ENCODE measurements around the gene ECT2. TPM values are rescaled to one million over a fixed set of nuclear protein-coding genes. Genes with fewer than 3 reads are reported as not detected.
"Not testable (repeated sequence)": the region's sequence is repeated elsewhere in the genome, so short reads cannot be mapped to it uniquely, and the experiment has no call there.

Gene ECT2
- total RNA-seq, 1 experiment from 2014 or later, result 98.5 TPM

- CTCF ChIA-PET, result no interaction called here
- Histone ChIP-seq H3K27ac (ENCODE audit: low read depth, low read length, poor library complexity, severe bottlenecking) (peak overlapping the region; percentile 90), H3K4me1 (ENCODE audit: insufficient read depth, low read length, poor library complexity, severe bottlenecking) (peaks cover 13% of the 10 kb centered on the region), H3K9me3 (ENCODE audit: low read depth, low read length, poor library complexity, severe bottlenecking) (no peaks in the 10 kb centered on the region), H3K36me3 (ENCODE audit: insufficient read depth, low read length, poor library complexity, severe bottlenecking) (peaks cover 40% of the 10 kb centered on the region), H3K27me3 (replicated peaks; ENCODE audit: insufficient read depth, low read depth, low read length, poor library complexity) (no peaks in the 10 kb centered on the region), H3K4me3 (ENCODE audit: low read depth, low read length, poor library complexity, severe bottlenecking) (peak overlapping the region; percentile 79)
- peak; percentile 21 for DNase-seq (ENCODE audit: low spot score)
- intact Hi-C loops (cut with micrococcal nuclease; ENCODE audit: unreplicated experiment), result no loop called here
- POLR2A ChIA-PET (ENCODE audit: low non-redundant PET), result no interaction called here
- BruUV-seq (replicated peaks), result no TSS peak
- TF ChIP-seq EZH2 (IDR thresholded peaks at IDR 0.05; ENCODE audit: borderline replicate concordance, low read depth, low read length, poor library complexity, severe bottlenecking), result no peak
- TF ChIP-seq, protein P1, sequence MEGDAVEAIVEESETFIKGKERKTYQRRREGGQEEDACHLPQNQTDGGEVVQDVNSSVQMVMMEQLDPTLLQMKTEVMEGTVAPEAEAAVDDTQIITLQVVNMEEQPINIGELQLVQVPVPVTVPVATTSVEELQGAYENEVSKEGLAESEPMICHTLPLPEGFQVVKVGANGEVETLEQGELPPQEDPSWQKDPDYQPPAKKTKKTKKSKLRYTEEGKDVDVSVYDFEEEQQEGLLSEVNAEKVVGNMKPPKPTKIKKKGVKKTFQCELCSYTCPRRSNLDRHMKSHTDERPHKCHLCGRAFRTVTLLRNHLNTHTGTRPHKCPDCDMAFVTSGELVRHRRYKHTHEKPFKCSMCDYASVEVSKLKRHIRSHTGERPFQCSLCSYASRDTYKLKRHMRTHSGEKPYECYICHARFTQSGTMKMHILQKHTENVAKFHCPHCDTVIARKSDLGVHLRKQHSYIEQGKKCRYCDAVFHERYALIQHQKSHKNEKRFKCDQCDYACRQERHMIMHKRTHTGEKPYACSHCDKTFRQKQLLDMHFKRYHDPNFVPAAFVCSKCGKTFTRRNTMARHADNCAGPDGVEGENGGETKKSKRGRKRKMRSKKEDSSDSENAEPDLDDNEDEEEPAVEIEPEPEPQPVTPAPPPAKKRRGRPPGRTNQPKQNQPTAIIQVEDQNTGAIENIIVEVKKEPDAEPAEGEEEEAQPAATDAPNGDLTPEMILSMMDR (conservative IDR thresholded peaks at IDR 0.05; ENCODE audit: low read depth, low read length), result no peak
Measured at GRCh38 chr3:172751175-172751704, 714 bp downstream of the ECT2 start.

DNA sequence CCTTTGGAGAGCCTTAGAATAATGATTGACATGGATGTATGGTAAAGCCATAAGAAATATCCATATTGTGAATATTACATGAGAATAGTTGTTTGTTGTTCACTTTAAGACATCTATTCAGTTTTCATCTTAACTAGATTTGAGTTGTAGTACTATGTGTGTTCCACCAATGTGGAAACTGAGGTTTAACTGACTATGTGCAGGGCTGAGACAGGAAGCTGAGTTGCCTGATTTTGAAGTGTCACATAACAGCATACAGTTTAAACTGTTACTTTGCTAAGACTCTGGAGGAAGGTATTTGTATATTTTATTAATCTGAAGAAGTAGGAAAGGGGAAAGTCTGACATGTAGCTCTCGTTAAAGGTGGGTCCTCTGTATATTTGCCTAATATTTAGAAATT, 2.1 kb downstream of the ECT2 start:
- peaks cover 53% of the 10 kb centered on the region for H3K36me3 ChIP-seq (ENCODE audit: insufficient read depth, low read length, poor library complexity, severe bottlenecking)
- DNase-seq (ENCODE audit: low spot score), result no peak
- CTCF ChIA-PET, result no interaction called here
- H3K4me1 ChIP-seq (ENCODE audit: insufficient read depth, low read length, poor library complexity, severe bottlenecking), result peaks cover 13% of the 10 kb centered on the region
- intact Hi-C loops (cut with micrococcal nuclease; ENCODE audit: unreplicated experiment), result no loop called here
- H3K27ac ChIP-seq (ENCODE audit: low read depth, low read length, poor library complexity, severe bottlenecking), result no peak overlapping the region
- TF ChIP-seq EZH2 (IDR thresholded peaks at IDR 0.05; ENCODE audit: borderline replicate concordance, low read depth, low read length, poor library complexity, severe bottlenecking), result no peak
- TF ChIP-seq, protein P1 (conservative IDR thresholded peaks at IDR 0.05; ENCODE audit: low read depth, low read length), result no peak
- peak overlapping the region; percentile 79 for H3K4me3 ChIP-seq (ENCODE audit: low read depth, low read length, poor library complexity, severe bottlenecking)
- H3K27me3 ChIP-seq (replicated peaks; ENCODE audit: insufficient read depth, low read depth, low read length, poor library complexity), result no peaks in the 10 kb centered on the region
- POLR2A ChIA-PET (ENCODE audit: low non-redundant PET), result no interaction called here
- BruUV-seq (replicated peaks), result no TSS peak
- no peaks in the 10 kb centered on the region for H3K9me3 ChIP-seq (ENCODE audit: low read depth, low read length, poor library complexity, severe bottlenecking)

DNA sequence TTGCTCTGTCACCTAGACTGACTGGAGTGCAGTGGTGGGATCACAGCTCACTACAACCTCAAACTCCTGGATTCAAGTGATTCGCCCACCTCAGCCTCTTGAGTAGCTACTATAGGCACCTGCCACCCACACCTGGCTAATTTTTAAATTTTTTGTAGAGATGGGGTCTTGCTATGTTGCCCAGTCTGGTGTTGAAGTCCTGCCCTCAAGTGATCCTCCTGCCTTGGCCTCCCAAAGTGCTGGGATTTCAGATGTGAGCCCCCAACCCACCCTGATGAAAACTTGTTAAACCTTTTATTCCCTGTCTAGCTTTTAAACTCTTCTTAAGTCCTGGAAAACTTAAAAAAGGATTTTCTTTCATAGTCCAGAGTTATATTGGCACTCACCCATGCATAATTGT, 2.6 kb downstream of the ECT2 start:
- H3K27me3 ChIP-seq (replicated peaks; ENCODE audit: insufficient read depth, low read depth, low read length, poor library complexity), result no peaks in the 10 kb centered on the region
- intact Hi-C loops (cut with micrococcal nuclease; ENCODE audit: unreplicated experiment), result no loop called here
- no peak overlapping the region for H3K4me3 ChIP-seq (ENCODE audit: low read depth, low read length, poor library complexity, severe bottlenecking)
- POLR2A ChIA-PET (ENCODE audit: low non-redundant PET), result no interaction called here
- no peak for DNase-seq (ENCODE audit: low spot score)
- H3K27ac ChIP-seq (ENCODE audit: low read depth, low read length, poor library complexity, severe bottlenecking), result no peak overlapping the region
- H3K9me3 ChIP-seq (ENCODE audit: low read depth, low read length, poor library complexity, severe bottlenecking), result no peaks in the 10 kb centered on the region
- H3K36me3 ChIP-seq (ENCODE audit: insufficient read depth, low read length, poor library complexity, severe bottlenecking), result peaks cover 58% of the 10 kb centered on the region
- CTCF ChIA-PET, result no interaction called here
- H3K4me1 ChIP-seq (ENCODE audit: insufficient read depth, low read length, poor library complexity, severe bottlenecking), result peaks cover 13% of the 10 kb centered on the region
- TF ChIP-seq, protein P1 (conservative IDR thresholded peaks at IDR 0.05; ENCODE audit: low read depth, low read length), result no peak
- no peak for TF ChIP-seq EZH2 (IDR thresholded peaks at IDR 0.05; ENCODE audit: borderline replicate concordance, low read depth, low read length, poor library complexity, severe bottlenecking)
- BruUV-seq (replicated peaks), result no TSS peak

DNA sequence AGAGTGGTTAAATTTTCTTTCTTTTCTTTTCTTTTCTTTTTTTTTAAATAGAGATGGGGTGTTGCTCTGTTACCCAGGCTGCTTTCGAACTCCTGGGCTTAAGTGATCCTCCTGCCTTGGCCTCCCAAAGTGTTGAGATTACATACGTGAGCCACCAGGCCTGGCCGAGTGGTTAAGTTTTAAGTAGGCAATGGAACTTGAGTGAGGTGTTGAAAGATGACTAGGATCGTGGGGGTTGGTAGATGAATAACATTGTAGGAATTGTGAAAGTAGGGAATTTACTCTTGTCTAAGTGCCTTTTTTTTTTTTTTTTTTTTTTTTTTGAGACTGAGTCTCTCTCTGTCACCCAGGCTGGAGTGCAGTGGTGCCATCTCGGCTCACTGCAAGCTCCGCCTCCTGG, 9.9 kb downstream of the ECT2 start:
- H3K27ac ChIP-seq (ENCODE audit: low read depth, low read length, poor library complexity, severe bottlenecking); CTCF ChIA-PET; H3K4me1 ChIP-seq (ENCODE audit: insufficient read depth, low read length, poor library complexity, severe bottlenecking); H3K27me3 ChIP-seq (replicated peaks; ENCODE audit: insufficient read depth, low read depth, low read length, poor library complexity); intact Hi-C loops (cut with micrococcal nuclease; ENCODE audit: unreplicated experiment); DNase-seq (ENCODE audit: low spot score); H3K4me3 ChIP-seq (ENCODE audit: low read depth, low read length, poor library complexity, severe bottlenecking); BruUV-seq (replicated peaks); POLR2A ChIA-PET (ENCODE audit: low non-redundant PET); H3K9me3 ChIP-seq (ENCODE audit: low read depth, low read length, poor library complexity, severe bottlenecking): not testable (repeated sequence)
- H3K36me3 ChIP-seq (ENCODE audit: insufficient read depth, low read length, poor library complexity, severe bottlenecking), result peaks cover 98% of the 10 kb centered on the region

Measured in A673 (cell line).